Measurements from ENCODE around the gene HPS4. TPM values are rescaled to one million over a fixed set of nuclear protein-coding genes. Genes with fewer than 3 reads are reported as not detected.

HPS4 gene
- total and polyA plus RNA-seq, 9 donors: 18.9 to 37.8 (median 32.5) TPM

GRCh38 chr22:26404851-26405421 is 78.6 kb downstream of the HPS4 start:
- no peak for TF ChIP-seq POLR2A (IDR thresholded peaks at IDR 0.05)
- no peak for TF ChIP-seq EP300 (IDR thresholded peaks at IDR 0.05)
- TF ChIP-seq CTCF (IDR thresholded peaks at IDR 0.05): no peak
- H3K4me3 ChIP-seq: no peak overlapping the region
- no peaks in the 10 kb centered on the region for H3K4me1 ChIP-seq (ENCODE audit: insufficient read depth)
- WGBS, 3 donors: 20 to 34% (median 20%) methylated on average over 6 of the region's 6 CpGs
- H3K27ac ChIP-seq: no peak overlapping the region
- no peak for DNase-seq
- intact Hi-C loops (cut with DNase I): no loop called here
- H3K36me3 ChIP-seq: no peaks in the 10 kb centered on the region
- no peaks in the 10 kb centered on the region for H3K9me3 ChIP-seq
- no peaks in the 10 kb centered on the region for H3K27me3 ChIP-seq

- no peak overlapping the region for H3K4me3 ChIP-seq
- H3K36me3 ChIP-seq: no peaks in the 10 kb centered on the region
- H3K27ac ChIP-seq: no peak overlapping the region
- intact Hi-C loops (cut with DNase I): no loop called here
- WGBS, 3 donors: 71 to 82% (median 77%) methylated on average over 5 of the region's 5 CpGs
- no peaks in the 10 kb centered on the region for H3K9me3 ChIP-seq
- H3K27me3 ChIP-seq: no peaks in the 10 kb centered on the region
- H3K4me1 ChIP-seq (ENCODE audit: insufficient read depth): no peaks in the 10 kb centered on the region
- TF ChIP-seq CTCF (IDR thresholded peaks at IDR 0.05) (no peak), POLR2A (IDR thresholded peaks at IDR 0.05) (no peak), EP300 (IDR thresholded peaks at IDR 0.05) (no peak)
- DNase-seq: no peak
Observed at GRCh38 chr22:26401726-26402125, 81.9 kb downstream of the HPS4 start.

Other genes with a start within 250 kb of the HPS4 start
- gene ASPHD2, start 54.5 kb downstream of the HPS4 start, total RNA-seq: 1 to 10 TPM in 1 of 7 donors, under 1 TPM in 6; 0.34 to 1.4 (median 0.55) TPM
- under 1 TPM; 0.28 to 0.52 TPM for gene ASPHD2, start 54.5 kb downstream of the HPS4 start, polyA plus RNA-seq
- gene SRRD, start 94 bp upstream of the HPS4 start, total RNA-seq: 10 to 100 TPM in 5 of 7 donors, 1 to 10 TPM in 2; 7.3 to 25.2 (median 18.4) TPM
- 10 to 100 TPM in 1 of 2 donors, 1 to 10 TPM in 1; 8.2 to 23.4 TPM for gene SRRD, start 94 bp upstream of the HPS4 start, polyA plus RNA-seq
- 10 to 100 TPM; 10.8 to 31.0 (median 26.3) TPM for gene TFIP11, start 28.7 kb upstream of the HPS4 start, total RNA-seq
- 10 to 100 TPM; 14.0 to 28.9 TPM for gene TFIP11, start 28.7 kb upstream of the HPS4 start, polyA plus RNA-seq
- 10 to 100 TPM; 10.5 to 28.5 (median 15.5) TPM for gene TPST2, start 106.3 kb upstream of the HPS4 start, total RNA-seq
- 10 to 100 TPM; 14.7 to 15.0 TPM for gene TPST2, start 106.3 kb upstream of the HPS4 start, polyA plus RNA-seq
- gene CRYBB1, start 134.2 kb upstream of the HPS4 start, total RNA-seq: 1 to 10 TPM in 1 of 7 donors, under 1 TPM in 4, not detected in 2; 0.26 to 1.4 (median 0.34) TPM
- under 1 TPM; 0.48 to 0.80 TPM for gene CRYBB1, start 134.2 kb upstream of the HPS4 start, polyA plus RNA-seq
- gene CRYBA4, start 138.2 kb upstream of the HPS4 start, total RNA-seq: under 1 TPM in 1 of 7 donors, not detected in 6; 0.59 TPM
- gene CRYBA4, start 138.2 kb upstream of the HPS4 start, polyA plus RNA-seq: not detected
- under 1 TPM; 0.34 to 0.85 (median 0.56) TPM for gene MIAT, start 173.8 kb upstream of the HPS4 start, total RNA-seq
- gene MIAT, start 173.8 kb upstream of the HPS4 start, polyA plus RNA-seq: under 1 TPM; 0.15 to 0.97 TPM